Astrocyte of the spinal cord (primary cell): ENCODE results near the gene ATN1.

Source experiments
- DNase-seq: peaks from one replicate; pipeline ENCODE4 v3.0.0; 2011; ENCODE audit warnings: low read depth, low spot score
- H3K4me3 ChIP-seq: 2 replicates; pipeline ENCODE4 v1.5.1; 2011; ENCODE audit warnings: low read depth, mild to moderate bottlenecking, low read length, moderate library complexity
- CTCF ChIP-seq: IDR thresholded peaks from 2 replicates; pipeline ENCODE4 v1.5.1; 2012; ENCODE audit warnings: low read depth, mild to moderate bottlenecking, low read length, inconsistent platforms
- in situ Hi-C: cut with HindIII; loops from 2 replicates; pipeline ENCODE4 v1.10.0; 2017; ENCODE audit warnings: low sequenced_read_pairs

The ATN1 gene

GRCh38 chr12:6964605-6965025, 36.9 kb downstream of the ATN1 start:
- no peak for DNase-seq
- no peak overlapping the region for H3K4me3 ChIP-seq
- TF ChIP-seq CTCF: no peak
- in situ Hi-C loops: no loop called here

GRCh38 chr12:6965026-6965661, 37.4 kb downstream of the ATN1 start:
- DNase-seq: peak; percentile 85
- TF ChIP-seq CTCF: peak; percentile 90
- in situ Hi-C loops: no loop called here
- no peak overlapping the region for H3K4me3 ChIP-seq

GRCh38 chr12:6965714-6966113, 38.0 kb downstream of the ATN1 start:
- no peak overlapping the region for H3K4me3 ChIP-seq
- in situ Hi-C loops: no loop called here
- DNase-seq: no peak
- TF ChIP-seq CTCF: no peak

GRCh38 chr12:6966351-6966750, 38.6 kb downstream of the ATN1 start:
- no peak for TF ChIP-seq CTCF
- no peak for DNase-seq
- no peak overlapping the region for H3K4me3 ChIP-seq
- in situ Hi-C loops: no loop called here

- no peak for DNase-seq
- in situ Hi-C loops: no loop called here
- TF ChIP-seq CTCF: no peak
- no peak overlapping the region for H3K4me3 ChIP-seq
Observed at GRCh38 chr12:6967651-6968100, 39.9 kb downstream of the ATN1 start.

GRCh38 chr12:6968426-6968825, 40.7 kb downstream of the ATN1 start:
- no peak for DNase-seq
- in situ Hi-C loops: no loop called here
- no peak overlapping the region for H3K4me3 ChIP-seq
- no peak for TF ChIP-seq CTCF
